DMS 273 (cell line): ENCODE data around the gene WFDC10A.
"Not testable (repeated sequence)": the region's sequence is repeated elsewhere in the genome, so short reads cannot be mapped to it uniquely, and the experiment has no call there.

ENCODE experiments used
- DNase-seq: peaks from one replicate; lab custom pipeline; 2025; ENCODE audit not compliant: unreplicated experiment; lab: John Stamatoyannopoulos, UW

Gene WFDC10A

DNA sequence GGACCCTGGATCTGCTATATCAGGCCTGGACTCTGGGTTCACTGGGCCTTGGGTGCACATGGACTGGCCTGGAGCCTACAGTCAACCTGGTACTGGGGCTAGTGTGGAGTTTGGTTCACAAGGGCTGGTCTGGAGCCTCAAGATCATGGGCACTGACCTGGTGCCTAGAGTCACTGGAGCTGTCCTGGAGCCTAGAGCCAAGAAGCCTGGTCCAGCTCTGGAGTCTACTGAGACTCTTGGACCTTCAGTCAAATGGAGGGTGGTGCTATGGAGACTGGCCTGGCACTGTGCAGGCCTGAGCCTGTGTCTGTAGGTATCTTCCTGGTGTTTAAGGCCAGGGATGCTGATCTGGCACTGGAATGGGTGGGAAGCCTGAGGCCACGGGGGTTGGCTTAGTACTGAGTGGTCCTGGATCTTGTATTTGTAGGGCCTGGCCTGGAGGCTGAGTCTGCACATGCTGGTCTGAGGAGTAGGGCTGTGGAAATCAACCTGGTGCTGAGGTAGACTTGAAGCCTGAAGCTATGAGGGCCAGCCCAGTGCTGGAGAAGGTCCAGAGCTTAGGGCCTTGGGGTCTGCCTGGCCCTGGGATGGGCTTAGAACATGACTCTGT lies 18.0 kb downstream of the WFDC10A start:
- DNase-seq = no peak

DNA sequence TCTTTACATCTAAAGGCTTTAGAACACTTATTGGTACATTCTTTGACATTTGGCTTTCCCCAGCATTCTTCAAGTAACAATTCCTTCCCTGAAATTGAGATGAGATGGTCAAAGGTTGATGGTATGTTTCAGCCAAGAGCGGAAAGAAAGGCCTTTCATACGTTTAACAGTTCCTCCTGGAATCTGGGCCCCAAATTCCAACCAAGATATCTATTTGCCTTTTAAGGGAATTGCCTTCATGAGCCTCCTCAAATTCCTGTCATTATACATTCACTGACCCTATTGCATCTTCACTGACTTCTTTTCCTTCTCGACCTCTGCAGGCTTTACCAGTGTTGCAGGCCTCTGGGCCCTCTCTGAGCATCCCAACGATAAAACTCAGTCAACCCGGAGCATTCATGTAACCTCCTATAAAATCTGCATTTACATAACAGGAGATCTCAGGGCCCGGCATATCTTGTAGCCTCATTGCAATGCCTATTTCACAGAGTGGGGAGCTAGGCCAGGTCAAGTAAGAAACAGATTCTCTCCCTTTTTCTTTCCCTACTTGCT lies 19.8 kb downstream of the WFDC10A start:
- DNase-seq = no peak

DNA sequence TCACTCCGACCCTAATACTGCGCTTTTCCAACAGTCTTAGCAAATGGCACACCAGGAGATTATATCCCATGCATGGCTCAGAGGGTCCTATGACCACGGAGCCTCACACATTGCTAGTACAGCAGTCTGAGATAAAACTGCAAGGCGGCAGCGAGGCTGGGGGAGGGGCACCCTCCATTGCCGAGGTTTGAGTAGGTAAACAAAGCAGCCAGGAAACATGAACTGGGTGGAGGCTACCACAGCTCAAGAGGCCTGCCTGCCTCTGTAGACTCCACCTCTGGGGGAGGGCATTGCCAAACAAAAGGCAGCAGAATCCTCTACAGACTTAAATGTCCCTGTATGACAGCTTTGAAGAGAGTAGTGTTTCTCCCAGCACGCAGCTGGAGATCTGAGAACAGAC lies 22.2 kb downstream of the WFDC10A start:
- not testable (repeated sequence) for DNase-seq

GRCh38 chr20:45657038-45657437 lies 27.5 kb downstream of the WFDC10A start:
- not testable (repeated sequence) for DNase-seq

DNA sequence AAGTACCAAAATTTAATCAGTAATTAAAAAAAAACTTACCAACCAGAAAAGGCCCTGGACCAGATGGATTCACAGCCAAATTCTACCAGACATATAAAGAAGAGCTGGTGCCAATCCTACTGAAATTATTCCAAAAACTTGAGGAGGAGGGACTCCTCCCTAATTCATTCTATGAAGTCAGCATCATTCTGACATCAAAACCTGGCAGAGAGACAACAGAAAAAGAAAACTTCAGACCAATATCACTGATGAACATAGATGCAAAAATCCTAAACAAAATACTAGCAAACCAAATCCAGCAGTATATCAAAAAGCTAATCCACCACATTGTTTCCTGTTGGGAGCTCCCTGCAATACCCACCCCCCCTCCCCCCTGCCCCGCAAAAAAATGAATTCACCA lies 40.6 kb downstream of the WFDC10A start, which contains the start of gene WFDC11:
Gene WFDC11, minus strand, starts transcription at position 101 of the 400 bp plus-strand sequence. CDS start 19,639 bp downstream, outside the sequence.
- no peak for DNase-seq

GRCh38 chr20:45672765-45673164 lies 43.2 kb downstream of the WFDC10A start:
- DNase-seq = no peak

GRCh38 chr20:45679650-45680049 lies 50.1 kb downstream of the WFDC10A start:
- DNase-seq = no peak
